Measurements from ENCODE around the gene METTL16.

DNA sequence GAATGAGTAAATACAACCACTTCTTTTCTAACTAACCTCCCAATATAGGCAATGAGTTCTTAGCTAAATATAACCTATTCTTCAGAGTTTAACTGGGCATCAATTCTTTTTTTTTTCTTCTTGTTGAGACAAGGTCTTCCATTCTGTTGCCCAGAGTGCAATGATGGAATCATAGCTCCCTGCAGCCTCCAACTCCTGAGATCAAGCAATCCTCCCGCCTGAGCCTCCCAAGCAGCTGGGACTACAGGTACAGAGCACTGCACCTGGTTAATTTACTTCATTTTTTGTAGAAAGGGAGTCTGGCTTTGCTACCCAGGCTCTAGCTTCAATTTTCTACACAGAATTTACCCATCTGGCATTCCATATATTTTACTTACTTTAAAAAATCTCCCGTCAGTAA lies 1.1 kb downstream of the METTL16 start:
- TF ChIP-seq EZH2 (IDR thresholded peaks at IDR 0.05; ENCODE audit: borderline replicate concordance, low read length), result no peak
- TF ChIP-seq, protein P1, sequence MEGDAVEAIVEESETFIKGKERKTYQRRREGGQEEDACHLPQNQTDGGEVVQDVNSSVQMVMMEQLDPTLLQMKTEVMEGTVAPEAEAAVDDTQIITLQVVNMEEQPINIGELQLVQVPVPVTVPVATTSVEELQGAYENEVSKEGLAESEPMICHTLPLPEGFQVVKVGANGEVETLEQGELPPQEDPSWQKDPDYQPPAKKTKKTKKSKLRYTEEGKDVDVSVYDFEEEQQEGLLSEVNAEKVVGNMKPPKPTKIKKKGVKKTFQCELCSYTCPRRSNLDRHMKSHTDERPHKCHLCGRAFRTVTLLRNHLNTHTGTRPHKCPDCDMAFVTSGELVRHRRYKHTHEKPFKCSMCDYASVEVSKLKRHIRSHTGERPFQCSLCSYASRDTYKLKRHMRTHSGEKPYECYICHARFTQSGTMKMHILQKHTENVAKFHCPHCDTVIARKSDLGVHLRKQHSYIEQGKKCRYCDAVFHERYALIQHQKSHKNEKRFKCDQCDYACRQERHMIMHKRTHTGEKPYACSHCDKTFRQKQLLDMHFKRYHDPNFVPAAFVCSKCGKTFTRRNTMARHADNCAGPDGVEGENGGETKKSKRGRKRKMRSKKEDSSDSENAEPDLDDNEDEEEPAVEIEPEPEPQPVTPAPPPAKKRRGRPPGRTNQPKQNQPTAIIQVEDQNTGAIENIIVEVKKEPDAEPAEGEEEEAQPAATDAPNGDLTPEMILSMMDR (conservative IDR thresholded peaks at IDR 0.05 in 1 of 2, IDR thresholded peaks at IDR 0.05 in 1 of 2; ENCODE audit: extremely low read depth in 1 of 2, insufficient read depth in 1 of 2, low read depth in 1 of 2, low read length in 2 of 2), result no peak
